Measurements from ENCODE around the gene DSCAM.
"Not testable (repeated sequence)": the region's sequence is repeated elsewhere in the genome, so short reads cannot be mapped to it uniquely, and the experiment has no call there.

The DSCAM gene

GRCh38 chr21:40320718-40321117 lies 526.2 kb downstream of the DSCAM start:
- DNase-seq (ENCODE audit: low read depth in 2 of 2), result not testable (repeated sequence)

- DNase-seq (ENCODE audit: low read depth in 2 of 2), result no peak
These were observed 528.6 kb downstream of the DSCAM start for GRCh38 chr21:40318371-40318770.

GRCh38 chr21:40316104-40316503 lies 530.9 kb downstream of the DSCAM start:
- DNase-seq (ENCODE audit: low read depth in 2 of 2), result no peak

- DNase-seq (ENCODE audit: low read depth in 2 of 2), result no peak
These were observed 531.3 kb downstream of the DSCAM start for GRCh38 chr21:40315626-40316025.

- no peak for DNase-seq (ENCODE audit: low read depth in 2 of 2)
These were observed 533.7 kb downstream of the DSCAM start for GRCh38 chr21:40313260-40313659.

- DNase-seq (ENCODE audit: low read depth in 2 of 2), result no peak
These were observed 546.7 kb downstream of the DSCAM start for GRCh38 chr21:40300300-40300699.

GRCh38 chr21:40299451-40299850 lies 547.5 kb downstream of the DSCAM start:
- DNase-seq (ENCODE audit: low read depth in 2 of 2), result no peak

- no peak for DNase-seq (ENCODE audit: low read depth in 2 of 2)
These were observed 552.6 kb downstream of the DSCAM start for GRCh38 chr21:40294345-40294744.

GRCh38 chr21:40291560-40291959 lies 555.4 kb downstream of the DSCAM start:
- DNase-seq (ENCODE audit: low read depth in 2 of 2), result no peak

- DNase-seq (ENCODE audit: low read depth in 2 of 2), result no peak
These were observed 562.5 kb downstream of the DSCAM start for GRCh38 chr21:40284409-40284808.

GRCh38 chr21:40282912-40283886 lies 563.8 kb downstream of the DSCAM start:
- no peak for DNase-seq (ENCODE audit: low read depth in 2 of 2)

GRCh38 chr21:40278345-40278744 lies 568.6 kb downstream of the DSCAM start:
- DNase-seq (ENCODE audit: low read depth in 2 of 2), result no peak

- DNase-seq (ENCODE audit: low read depth in 2 of 2), result no peak
These were observed 571.0 kb downstream of the DSCAM start for GRCh38 chr21:40276001-40276400.

GRCh38 chr21:40272037-40272436 lies 574.9 kb downstream of the DSCAM start:
- no peak for DNase-seq (ENCODE audit: low read depth in 2 of 2)

- DNase-seq (ENCODE audit: low read depth in 2 of 2), result no peak
These were observed 575.8 kb downstream of the DSCAM start for GRCh38 chr21:40271164-40271563.

- no peak for DNase-seq (ENCODE audit: low read depth in 2 of 2)
These were observed 576.9 kb downstream of the DSCAM start for GRCh38 chr21:40270047-40270446.

- DNase-seq (ENCODE audit: low read depth in 2 of 2), result no peak
These were observed 577.7 kb downstream of the DSCAM start for GRCh38 chr21:40269239-40269638.

- DNase-seq (ENCODE audit: low read depth in 2 of 2), result not testable (repeated sequence)
These were observed 588.5 kb downstream of the DSCAM start for GRCh38 chr21:40258456-40258855.

GRCh38 chr21:40257342-40257741 lies 589.6 kb downstream of the DSCAM start:
- DNase-seq (ENCODE audit: low read depth in 2 of 2), result no peak

- DNase-seq (ENCODE audit: low read depth in 2 of 2), result no peak
These were observed 591.2 kb downstream of the DSCAM start for GRCh38 chr21:40255518-40256444.

GRCh38 chr21:40254540-40255465 lies 592.2 kb downstream of the DSCAM start:
- DNase-seq (ENCODE audit: low read depth in 2 of 2), result no peak

Measured in stimulated activated CD8-positive, alpha-beta memory T cell treated with anti-CD3 and anti-CD28 coated beads, Interleukin-7, amount 100 ng/mL, for 4 hours (primary cell).